Endothelial cell of umbilical vein (primary cell): ENCODE results near the gene THSD7A.

Source experiments
- EZH2 ChIP-seq: IDR thresholded peaks from 2 replicates; pipeline ENCODE4 v1.6.1; 2012; ENCODE audit warnings: borderline replicate concordance, low read depth, mild to moderate bottlenecking, moderate library complexity, low read length, inconsistent platforms; ENCODE audit not compliant: severe bottlenecking
- FOS ChIP-seq: IDR thresholded peaks from 2 replicates; pipeline ENCODE4 v1.6.1; 2011; ENCODE audit warnings: mild to moderate bottlenecking, low read length, moderate library complexity, borderline replicate concordance; ENCODE audit not compliant: insufficient read depth
- JUN ChIP-seq: IDR thresholded peaks from 2 replicates; pipeline ENCODE4 v1.6.1; 2011; ENCODE audit warnings: borderline replicate concordance, low read depth; ENCODE audit not compliant: insufficient read length, insufficient read depth
- MYC ChIP-seq: IDR thresholded peaks from one replicate; pipeline ENCODE4 v1.6.1; 2011; ENCODE audit warnings: mild to moderate bottlenecking, low read depth, low read length
- POLR2A ChIP-seq: IDR thresholded peaks from 2 replicates; pipeline ENCODE4 v1.6.1; 2012; ENCODE audit warnings: low read depth, mild to moderate bottlenecking, control low read depth, low read length
- POLR2AphosphoS5 ChIP-seq: IDR thresholded peaks from 2 replicates; pipeline ENCODE4 v1.6.1; 2012; ENCODE audit warnings: low read depth, mild to moderate bottlenecking, control low read depth, low read length, moderate library complexity; ENCODE audit not compliant: insufficient read depth
- TF ChIP-seq, protein P1 (sequence below), 2 donors: IDR thresholded peaks; 1 replicate in 1 of 2; 2 replicates in 1 of 2; pipeline ENCODE4 v1.5.1; 2011; ENCODE audit warnings: low read length in 2 of 2, mild to moderate bottlenecking in 2 of 2, moderate library complexity in 2 of 2, control low read depth in 1 of 2, inconsistent platforms in 1 of 2, low read depth in 1 of 2; ENCODE audit not compliant: insufficient read depth in 1 of 2; ENCODE audit errors: extremely low read depth in 1 of 2
- TF ChIP-seq, protein P2 (sequence below): IDR thresholded peaks from 2 replicates; pipeline ENCODE4 v1.6.1; 2011; ENCODE audit not compliant: insufficient read depth, insufficient read length

DNA sequence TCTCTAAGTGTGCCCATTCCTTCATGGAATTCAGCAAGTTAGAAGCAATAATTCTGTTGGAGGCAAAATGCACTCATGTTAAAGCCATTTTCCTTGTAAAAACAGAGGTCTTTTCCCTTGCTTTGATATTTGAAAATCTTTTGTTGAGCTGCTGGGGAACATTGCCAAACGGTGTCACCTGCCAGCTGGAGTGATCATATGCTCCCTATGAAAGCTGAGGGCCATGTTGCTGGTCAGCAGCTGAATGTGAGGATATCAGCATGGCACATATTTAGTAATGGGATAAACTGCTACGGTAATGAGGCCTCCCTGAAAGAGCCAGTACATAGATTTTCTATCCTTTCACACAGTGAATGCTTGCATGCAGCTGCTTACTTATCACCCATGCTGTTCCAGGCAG is 224.3 kb downstream of the THSD7A start:
- TF ChIP-seq POLR2A (no peak), EZH2 (no peak), JUN (no peak), POLR2AphosphoS5 (no peak), FOS (no peak), MYC (no peak)
- TF ChIP-seq, protein P1, sequence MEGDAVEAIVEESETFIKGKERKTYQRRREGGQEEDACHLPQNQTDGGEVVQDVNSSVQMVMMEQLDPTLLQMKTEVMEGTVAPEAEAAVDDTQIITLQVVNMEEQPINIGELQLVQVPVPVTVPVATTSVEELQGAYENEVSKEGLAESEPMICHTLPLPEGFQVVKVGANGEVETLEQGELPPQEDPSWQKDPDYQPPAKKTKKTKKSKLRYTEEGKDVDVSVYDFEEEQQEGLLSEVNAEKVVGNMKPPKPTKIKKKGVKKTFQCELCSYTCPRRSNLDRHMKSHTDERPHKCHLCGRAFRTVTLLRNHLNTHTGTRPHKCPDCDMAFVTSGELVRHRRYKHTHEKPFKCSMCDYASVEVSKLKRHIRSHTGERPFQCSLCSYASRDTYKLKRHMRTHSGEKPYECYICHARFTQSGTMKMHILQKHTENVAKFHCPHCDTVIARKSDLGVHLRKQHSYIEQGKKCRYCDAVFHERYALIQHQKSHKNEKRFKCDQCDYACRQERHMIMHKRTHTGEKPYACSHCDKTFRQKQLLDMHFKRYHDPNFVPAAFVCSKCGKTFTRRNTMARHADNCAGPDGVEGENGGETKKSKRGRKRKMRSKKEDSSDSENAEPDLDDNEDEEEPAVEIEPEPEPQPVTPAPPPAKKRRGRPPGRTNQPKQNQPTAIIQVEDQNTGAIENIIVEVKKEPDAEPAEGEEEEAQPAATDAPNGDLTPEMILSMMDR (IDR thresholded peaks at IDR 0.05; ENCODE audit: extremely low read depth in 1 of 2, insufficient read depth in 1 of 2, low read depth in 1 of 2, low read length in 2 of 2) = no peak
- TF ChIP-seq, protein P2, sequence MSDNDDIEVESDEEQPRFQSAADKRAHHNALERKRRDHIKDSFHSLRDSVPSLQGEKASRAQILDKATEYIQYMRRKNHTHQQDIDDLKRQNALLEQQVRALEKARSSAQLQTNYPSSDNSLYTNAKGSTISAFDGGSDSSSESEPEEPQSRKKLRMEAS = no peak
